ENCODE results near the gene KIAA1671.

- TF ChIP-seq CTCF (conservative IDR thresholded peaks at IDR 0.05; ENCODE audit: low read depth, low read length) (no peak), RAD21 (IDR thresholded peaks at IDR 0.05; ENCODE audit: low read length) (no peak), CEBPB (IDR thresholded peaks at IDR 0.05; ENCODE audit: low read depth, low read length) (no peak), POLR2A (IDR thresholded peaks at IDR 0.05; ENCODE audit: low read depth, low read length) (no peak), FOS (IDR thresholded peaks at IDR 0.05; ENCODE audit: low read depth, low read length) (no peak), MAZ (IDR thresholded peaks at IDR 0.05; ENCODE audit: borderline replicate concordance, low read depth, low read length) (no peak), RFX5 (IDR thresholded peaks at IDR 0.05; ENCODE audit: low read depth, low read length) (no peak), USF2 (IDR thresholded peaks at IDR 0.05; ENCODE audit: low read depth, low read length) (no peak), BHLHE40 (IDR thresholded peaks at IDR 0.05; ENCODE audit: low read depth, low read length) (no peak)
These were observed 119.9 kb downstream of the KIAA1671 start for GRCh38 chr22:25072406-25072805.
